NCI-H345 treated with DMSO at 0.1 percent for 48 hours (cell line): ENCODE results near the gene TBC1D8.

ENCODE experiments used
- DNase-seq: peaks from one replicate; lab custom pipeline; 2025; ENCODE audit not compliant: unreplicated experiment; lab: John Stamatoyannopoulos, UW

TBC1D8 gene

DNA sequence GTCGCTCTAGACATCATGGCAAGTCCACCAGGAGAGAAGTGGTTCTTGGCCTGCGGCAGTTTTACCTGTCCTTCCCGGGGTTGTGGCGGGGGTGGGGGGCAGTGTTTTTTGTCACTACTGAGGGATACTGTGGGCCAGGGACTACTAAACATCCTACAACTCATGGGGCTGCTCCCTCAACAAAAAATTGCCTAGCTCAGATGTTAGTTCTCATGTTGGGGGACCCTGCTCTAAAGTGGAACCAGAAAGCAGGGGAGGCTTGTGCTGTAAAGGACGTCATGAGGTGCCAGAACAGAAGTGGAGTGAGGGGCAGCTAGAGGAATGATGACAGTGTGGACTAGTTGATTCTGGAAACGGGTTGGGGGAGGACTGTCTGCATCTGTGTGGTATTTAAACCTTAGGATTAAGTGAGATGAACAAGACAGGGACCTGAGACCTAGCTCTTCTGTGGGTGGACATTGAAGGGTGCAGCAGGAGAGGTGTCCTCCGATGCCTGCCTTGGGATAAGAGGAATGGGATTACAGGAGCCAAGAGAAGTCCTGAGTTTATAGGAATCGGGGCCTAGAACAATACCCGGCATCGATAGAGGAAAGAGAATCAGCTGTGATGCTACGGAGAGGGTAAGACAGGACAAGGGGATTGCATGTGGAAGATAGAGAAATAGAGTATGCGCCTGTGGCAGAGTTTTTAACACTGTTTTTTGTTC, 146.4 kb downstream of the TBC1D8 start:
- DNase-seq, result no peak

- no peak for DNase-seq
Measured at GRCh38 chr2:101003278-101003775, 147.9 kb downstream of the TBC1D8 start.

DNA sequence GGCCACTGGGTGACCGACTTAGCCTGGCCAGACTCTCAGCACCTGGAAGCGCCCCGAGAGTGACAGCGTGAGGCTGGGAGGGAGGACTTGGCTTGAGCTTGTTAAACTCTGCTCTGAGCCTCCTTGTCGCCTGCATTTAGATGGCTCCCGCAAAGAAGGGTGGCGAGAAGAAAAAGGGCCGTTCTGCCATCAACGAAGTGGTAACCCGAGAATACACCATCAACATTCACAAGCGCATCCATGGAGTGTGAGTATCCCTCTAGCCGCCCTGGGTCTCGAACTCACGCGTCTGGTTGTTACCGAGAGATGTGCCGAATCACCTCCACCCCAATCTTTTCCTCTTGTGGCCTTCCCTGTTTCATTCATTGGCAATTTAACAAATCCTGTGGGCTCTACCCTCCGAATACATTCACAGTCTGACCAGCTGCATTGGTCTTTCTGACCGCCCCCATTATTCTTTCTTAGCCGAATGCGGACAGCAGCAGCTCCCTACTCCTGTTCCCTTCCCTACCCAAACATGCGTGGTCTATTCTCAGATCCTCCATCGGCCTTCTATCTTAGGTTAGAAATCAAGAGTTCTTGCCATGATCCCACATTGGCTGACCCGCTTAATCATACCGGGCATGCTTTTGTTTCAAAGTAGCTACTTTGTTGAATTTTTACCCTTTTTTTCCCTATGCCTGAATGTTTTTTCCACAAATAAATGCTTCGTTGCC, 148.5 kb downstream of the TBC1D8 start:
- peak; percentile 5 for DNase-seq

GRCh38 chr2:101001691-101002561, 149.3 kb downstream of the TBC1D8 start, which contains the start of gene RPL31:
TSS of gene RPL31 (plus strand) at chr2:101002289. CDS start at chr2:101002702, 413 bp downstream.
- peak; percentile 66 for DNase-seq

DNA sequence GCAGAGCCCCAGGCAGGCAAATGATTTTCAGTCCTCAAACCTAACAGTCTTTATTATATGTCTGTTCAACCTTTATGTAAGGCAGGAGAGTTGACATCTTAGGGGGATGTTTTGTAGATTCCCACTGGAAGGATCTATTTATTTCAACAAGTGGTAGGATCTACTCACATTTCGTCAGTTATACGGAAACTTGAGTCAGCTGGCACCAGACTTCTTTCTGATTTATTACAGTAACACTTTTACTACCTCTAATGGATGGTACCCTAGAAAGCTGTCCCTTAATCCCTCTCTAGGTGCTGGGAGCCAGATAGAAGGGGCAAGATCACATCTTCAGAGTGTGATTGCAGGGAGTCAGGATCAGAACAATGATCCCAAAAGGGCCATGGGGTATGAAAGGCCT, 151.2 kb downstream of the TBC1D8 start:
- no peak for DNase-seq

- DNase-seq, result no peak
Measured at GRCh38 chr2:100998235-100998573, 153.0 kb downstream of the TBC1D8 start.

GRCh38 chr2:100997509-100998234, 153.5 kb downstream of the TBC1D8 start:
- no peak for DNase-seq

DNA sequence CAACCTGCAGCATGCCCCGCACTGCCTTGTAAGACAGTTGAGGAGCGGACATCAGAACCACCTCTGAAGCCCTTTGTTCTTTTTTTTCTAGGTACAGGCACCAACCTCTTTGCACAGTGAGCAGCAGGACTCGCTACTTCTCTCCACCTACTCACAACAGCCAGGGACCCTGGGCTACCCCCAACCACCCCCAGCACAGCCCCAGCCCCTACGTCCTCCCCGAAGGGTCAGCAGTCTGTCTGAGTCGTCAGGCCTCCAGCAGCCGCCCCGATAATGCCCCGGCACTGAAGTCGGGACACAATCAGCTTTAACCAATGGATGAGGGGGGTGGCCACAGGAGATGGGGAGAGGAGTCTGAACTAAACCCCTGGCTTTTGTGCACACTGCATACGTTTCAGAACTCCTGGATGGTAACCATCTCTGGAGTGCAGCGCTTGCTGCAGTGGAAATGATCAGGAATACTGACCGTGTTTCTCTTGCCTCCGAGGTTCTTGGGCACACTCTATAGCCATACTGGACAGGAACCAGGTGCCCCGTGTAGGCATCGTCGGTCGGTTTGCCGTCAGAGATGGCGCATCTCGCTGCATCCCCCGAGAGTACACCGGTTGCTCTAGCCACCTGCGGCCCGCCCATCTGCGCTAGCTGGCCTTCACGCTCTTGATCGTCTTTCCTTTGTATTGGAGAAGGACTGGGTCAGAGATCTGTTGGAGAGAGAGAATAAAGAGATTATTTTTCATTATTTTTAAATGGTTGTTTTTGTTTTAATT, 155.7 kb downstream of the TBC1D8 start:
- DNase-seq, result no peak

DNA sequence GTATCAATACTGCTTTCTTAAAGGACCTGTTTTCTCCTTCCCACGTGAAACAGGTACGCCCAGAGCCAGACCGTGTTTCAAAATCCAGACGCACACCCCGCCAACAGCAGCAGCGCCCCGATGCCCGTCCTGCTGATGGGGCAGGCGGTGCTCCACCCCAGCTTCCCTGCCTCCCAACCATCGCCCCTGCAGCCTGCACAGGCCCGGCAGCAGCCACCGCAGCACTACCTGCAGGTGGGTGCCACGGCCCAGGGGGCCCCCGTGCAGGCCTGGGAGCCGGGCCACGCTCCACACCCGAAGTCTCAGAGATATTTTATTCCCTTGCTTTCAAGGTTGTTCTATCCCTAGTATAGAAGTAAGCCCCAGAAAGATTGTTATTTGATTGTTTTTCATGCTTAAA, 157.9 kb downstream of the TBC1D8 start:
- no peak for DNase-seq

DNA sequence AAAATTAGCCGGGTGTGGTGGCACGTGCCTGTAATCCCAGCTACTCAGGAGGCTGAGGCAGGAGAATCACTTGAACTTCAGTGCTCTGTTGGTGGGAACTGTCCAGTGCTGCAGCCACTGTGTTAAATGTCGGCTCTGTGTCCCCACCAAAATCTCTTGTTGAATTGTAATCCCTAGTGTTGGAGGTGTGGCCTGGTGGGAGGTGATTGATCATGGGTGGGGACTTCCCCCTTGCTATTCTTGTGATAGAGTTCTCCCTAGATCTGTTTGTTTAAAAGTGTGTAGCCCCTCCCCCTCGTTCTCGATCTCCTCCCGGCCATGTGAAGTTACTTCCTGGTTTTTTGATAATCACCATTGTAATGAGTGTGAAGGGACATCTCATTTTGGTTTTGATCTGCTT, 158.9 kb downstream of the TBC1D8 start:
- DNase-seq, result no peak

GRCh38 chr2:100991404-100991773, 159.8 kb downstream of the TBC1D8 start:
- no peak for DNase-seq

- no peak for DNase-seq
Measured at GRCh38 chr2:100990650-100991403, 160.4 kb downstream of the TBC1D8 start.

DNA sequence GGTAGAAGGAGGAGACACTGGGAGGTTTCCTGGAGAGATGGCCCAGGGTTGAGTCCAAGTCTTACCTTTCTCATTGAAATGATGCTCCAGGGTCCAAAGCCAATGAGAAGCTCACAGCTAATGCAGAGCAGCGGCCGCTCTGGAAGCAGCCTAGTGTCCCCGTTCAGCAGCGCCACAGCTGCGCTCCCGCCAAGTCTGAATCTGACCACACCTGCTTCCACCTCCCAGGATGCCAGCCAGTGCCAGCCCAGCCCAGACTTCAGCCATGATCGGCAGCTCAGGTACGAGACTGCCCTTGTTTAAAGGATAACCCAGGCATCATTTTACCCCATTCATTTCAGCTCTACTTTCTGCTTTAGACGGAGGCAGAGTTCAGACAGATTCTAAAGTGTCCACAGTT, 161.0 kb downstream of the TBC1D8 start:
- DNase-seq, result no peak

DNA sequence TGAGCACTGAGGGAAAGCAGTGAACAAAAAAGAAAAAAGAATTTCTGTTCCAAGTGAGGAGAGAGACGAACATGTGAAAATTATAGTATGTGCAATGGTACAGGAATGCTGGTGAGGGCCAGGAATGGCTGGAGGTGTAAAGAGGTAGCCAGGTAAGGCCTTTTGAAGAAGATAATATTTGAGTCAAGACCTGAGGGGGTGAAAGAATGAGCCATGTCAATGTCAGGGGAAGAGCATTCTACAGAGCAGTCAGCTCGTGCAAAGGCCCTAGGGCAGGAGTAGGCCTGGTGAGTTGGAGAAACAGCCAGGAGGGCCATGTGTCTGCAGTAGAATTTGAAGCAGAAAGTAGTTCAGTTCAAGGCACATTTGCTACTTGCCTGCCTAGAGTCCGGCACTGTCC, 161.5 kb downstream of the TBC1D8 start:
- no peak for DNase-seq

DNA sequence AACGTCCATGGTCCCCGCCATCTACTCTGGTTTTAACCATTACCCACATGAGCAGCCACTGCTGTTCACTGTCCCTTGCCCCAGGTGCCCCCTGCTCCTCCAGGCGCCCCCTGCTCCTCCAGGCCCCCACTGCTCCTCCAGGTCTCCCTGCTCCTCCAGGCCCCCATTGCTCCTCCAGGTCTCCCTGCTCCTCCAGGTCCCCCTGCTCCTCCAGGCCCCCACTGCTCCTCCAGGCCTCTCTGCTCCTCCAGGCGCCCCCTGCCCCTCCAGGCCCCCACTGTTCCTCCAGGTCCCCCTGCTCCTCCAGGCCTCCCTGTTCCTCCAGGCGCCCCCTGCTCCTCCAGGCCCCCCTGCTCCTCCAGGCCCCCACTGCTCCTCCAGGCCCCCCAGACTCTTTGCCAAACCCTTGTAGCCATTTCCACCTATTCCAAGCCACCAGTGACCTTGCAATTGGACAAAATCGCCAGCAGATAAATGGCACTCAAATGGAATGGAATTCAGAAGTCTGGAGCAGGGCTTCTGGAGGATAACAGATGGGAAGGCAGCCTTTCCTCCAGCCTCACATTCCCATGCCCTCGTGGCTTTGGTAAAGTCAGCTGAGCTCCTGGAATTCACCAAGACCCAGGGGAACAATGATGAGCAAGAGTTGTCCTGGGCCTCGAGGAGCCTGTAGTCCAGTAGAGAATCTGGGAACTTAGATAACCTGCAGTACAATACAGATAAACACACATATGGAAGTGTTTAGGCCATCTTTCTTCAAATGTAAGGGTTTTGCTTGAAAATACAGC, 162.4 kb downstream of the TBC1D8 start:
- no peak for DNase-seq

DNA sequence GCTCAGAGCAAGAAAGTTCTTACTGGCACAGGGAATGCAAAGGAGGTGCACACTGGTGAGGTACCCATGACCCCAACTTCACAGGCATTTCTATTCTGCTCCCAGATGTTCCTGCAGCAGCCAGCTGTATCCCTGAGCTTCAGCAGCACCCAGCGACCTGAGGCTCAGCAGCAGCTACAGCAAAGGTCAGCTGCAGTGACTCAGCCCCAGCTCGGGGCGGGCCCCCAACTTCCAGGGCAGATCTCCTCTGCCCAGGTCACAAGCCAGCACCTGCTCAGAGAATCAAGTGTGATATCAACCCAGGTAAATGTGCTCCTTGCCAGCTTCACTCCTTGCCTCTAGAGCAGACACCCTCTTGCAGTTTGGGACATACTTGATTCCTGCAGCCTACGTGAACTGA, 163.2 kb downstream of the TBC1D8 start:
- DNase-seq, result no peak

DNA sequence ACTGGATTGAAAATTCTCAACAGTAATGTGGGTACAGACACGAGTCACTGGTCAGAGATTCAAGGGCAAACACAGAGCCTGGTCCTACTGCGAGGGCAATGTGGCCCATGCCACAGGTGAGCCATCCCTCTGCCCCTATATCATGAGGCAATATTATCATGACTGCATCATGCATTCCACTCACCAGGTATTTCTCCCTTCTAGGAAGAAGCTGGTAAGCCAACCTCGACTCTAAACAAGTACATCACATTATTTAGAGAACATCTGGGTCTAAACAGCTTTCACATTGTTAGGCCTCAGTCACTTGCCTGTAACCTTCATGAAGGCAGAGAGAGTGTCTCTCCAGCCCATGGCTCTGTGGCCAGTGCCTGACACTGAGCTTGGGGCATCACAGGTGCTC, 163.6 kb downstream of the TBC1D8 start:
- DNase-seq, result no peak

- DNase-seq, result no peak
Measured at GRCh38 chr2:100986157-100986556, 165.0 kb downstream of the TBC1D8 start.

DNA sequence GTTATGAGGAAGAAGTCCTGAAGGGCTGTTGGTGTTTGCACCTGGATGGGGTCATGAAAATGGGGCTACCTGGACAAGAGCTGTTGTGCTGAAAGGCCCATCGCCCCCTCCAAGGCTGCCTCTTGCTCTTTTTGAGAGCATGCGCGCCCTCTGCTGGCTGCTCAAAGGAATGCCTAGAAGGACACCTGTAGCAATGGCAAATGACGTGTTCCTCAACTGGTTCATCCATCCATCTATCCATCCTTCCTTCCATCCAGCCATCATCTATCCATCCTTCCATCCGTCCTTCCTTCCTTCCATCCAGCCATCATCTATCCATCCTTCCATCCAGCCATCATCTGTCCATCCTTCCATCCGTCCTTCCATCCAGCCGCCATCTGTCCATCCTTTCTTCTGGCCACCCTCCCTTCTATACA, 166.3 kb downstream of the TBC1D8 start:
- peak; percentile 60 for DNase-seq
